ENCODE results near the gene SEC16B. TPM values are rescaled to one million over a fixed set of nuclear protein-coding genes. Genes with fewer than 3 reads are reported as not detected.

SEC16B gene, protein sequence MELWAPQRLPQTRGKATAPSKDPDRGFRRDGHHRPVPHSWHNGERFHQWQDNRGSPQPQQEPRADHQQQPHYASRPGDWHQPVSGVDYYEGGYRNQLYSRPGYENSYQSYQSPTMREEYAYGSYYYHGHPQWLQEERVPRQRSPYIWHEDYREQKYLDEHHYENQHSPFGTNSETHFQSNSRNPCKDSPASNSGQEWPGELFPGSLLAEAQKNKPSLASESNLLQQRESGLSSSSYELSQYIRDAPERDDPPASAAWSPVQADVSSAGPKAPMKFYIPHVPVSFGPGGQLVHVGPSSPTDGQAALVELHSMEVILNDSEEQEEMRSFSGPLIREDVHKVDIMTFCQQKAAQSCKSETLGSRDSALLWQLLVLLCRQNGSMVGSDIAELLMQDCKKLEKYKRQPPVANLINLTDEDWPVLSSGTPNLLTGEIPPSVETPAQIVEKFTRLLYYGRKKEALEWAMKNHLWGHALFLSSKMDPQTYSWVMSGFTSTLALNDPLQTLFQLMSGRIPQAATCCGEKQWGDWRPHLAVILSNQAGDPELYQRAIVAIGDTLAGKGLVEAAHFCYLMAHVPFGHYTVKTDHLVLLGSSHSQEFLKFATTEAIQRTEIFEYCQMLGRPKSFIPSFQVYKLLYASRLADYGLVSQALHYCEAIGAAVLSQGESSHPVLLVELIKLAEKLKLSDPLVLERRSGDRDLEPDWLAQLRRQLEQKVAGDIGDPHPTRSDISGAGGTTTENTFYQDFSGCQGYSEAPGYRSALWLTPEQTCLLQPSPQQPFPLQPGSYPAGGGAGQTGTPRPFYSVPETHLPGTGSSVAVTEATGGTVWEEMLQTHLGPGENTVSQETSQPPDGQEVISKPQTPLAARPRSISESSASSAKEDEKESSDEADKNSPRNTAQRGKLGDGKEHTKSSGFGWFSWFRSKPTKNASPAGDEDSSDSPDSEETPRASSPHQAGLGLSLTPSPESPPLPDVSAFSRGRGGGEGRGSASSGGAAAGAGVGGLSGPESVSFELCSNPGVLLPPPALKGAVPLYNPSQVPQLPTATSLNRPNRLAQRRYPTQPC
- total RNA-seq, result 0.42 and 2.0 TPM in 2 replicates

DNA sequence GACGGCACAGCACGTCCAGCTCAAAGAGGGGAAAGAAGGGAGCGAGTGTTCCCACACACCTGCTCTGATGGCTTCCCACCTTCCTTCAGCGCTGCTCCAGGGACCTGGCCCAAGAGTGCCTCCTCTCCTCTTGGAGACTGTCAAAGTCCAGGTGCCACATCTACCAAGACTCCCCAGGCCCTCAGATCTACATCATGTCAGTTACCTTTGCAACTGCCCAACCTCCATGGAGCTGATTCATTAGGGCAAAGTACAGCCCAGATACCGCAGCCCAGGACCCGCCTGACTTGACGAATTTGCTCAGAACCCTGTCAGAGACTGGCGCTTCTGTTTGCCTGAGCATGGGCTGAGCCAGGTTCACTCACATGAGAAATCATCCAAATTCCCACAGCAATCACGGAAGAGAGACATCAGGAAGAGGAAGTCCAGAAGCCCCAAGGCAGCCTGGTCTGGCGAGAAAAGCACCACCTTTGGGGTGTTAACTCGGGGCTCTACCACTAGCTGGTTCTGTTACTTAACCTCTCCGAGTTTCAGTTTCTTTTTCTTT is at the start of gene SEC16B:
TSS of gene SEC16B (minus strand) at position 234 of the 547 bp plus-strand sequence. CDS start 2,077 bp downstream, outside the sequence.

Other genes starting within 250 kb of the SEC16B start
- gene RASAL2, start 124.0 kb upstream of the SEC16B start, total RNA-seq, result 19.8 and 20.9 TPM in 2 replicates